AG10803 (cell line): ENCODE results near the gene GABRG3.

Source experiments
- DNase-seq: peaks from one replicate; pipeline ENCODE4 v3.0.0; 2010; ENCODE audit warnings: low read depth
- H3K4me3 ChIP-seq: 2 replicates; pipeline ENCODE4 v1.5.1; 2011; ENCODE audit warnings: mild to moderate bottlenecking, low read length, control low read depth
- TF ChIP-seq, protein P1 (sequence below): conservative IDR thresholded peaks from 2 replicates; pipeline ENCODE4 v1.5.1; 2011; ENCODE audit warnings: mild to moderate bottlenecking, low read length, control low read depth, inconsistent platforms

The GABRG3 gene

DNA sequence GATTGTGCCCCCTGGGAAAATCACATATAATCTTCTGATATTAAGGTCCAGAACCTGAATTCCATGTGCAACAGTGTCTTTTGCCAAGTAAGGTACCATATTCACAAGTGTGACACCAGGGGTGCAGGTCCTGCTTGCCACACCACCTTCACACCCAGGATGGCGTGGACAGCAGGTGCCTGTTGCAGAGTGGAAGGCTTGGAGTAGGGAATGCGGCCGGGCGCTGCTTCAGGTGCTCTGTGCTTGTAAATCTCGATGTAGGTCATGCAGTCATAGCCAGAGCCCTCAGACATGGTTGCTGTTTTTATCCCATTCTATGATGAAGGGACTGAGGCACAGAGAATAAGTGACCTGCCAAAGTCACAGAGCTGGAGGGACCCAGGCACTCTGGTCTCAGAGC lies 34.5 kb upstream of the GABRG3 start:
- TF ChIP-seq, protein P1, sequence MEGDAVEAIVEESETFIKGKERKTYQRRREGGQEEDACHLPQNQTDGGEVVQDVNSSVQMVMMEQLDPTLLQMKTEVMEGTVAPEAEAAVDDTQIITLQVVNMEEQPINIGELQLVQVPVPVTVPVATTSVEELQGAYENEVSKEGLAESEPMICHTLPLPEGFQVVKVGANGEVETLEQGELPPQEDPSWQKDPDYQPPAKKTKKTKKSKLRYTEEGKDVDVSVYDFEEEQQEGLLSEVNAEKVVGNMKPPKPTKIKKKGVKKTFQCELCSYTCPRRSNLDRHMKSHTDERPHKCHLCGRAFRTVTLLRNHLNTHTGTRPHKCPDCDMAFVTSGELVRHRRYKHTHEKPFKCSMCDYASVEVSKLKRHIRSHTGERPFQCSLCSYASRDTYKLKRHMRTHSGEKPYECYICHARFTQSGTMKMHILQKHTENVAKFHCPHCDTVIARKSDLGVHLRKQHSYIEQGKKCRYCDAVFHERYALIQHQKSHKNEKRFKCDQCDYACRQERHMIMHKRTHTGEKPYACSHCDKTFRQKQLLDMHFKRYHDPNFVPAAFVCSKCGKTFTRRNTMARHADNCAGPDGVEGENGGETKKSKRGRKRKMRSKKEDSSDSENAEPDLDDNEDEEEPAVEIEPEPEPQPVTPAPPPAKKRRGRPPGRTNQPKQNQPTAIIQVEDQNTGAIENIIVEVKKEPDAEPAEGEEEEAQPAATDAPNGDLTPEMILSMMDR = no peak
- no peak overlapping the region for H3K4me3 ChIP-seq
- DNase-seq = no peak

DNA sequence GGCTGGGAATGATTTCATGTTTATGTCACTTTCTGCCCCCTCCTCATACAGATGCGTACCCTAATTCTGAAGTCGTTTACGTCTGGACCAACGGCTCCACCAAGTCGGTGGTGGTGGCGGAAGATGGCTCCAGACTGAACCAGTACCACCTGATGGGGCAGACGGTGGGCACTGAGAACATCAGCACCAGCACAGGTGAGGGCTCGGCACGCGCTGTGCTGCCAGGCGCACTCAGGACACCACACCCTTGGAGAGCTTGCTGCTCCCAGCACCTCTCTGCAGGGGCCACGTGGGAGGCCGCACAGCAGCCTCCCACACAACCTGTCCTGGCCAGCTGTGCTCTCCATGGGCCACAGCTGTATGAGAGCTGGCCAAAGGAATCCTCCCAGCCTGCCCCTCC lies 33.8 kb upstream of the GABRG3 start:
- DNase-seq = no peak
- TF ChIP-seq, protein P1 = no peak
- H3K4me3 ChIP-seq = no peak overlapping the region

DNA sequence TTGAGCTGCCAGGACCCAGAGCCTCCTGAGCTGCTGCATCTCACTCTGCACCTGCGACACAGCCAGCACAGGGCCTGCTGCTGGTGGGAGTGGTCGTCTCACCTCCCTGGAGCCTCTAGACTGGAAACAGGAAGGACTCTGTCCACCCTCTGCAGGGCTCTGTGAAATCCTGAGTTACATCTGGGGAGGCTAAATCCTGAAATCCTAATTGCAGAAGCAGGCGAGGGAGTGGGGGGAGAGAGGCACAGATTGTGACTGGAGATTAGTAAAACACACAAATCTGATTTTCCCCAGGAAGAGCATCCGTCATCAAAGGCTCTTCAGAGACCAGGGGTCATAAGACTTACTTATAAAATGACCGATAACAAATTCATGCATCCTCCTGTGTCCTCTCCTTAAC lies 31.6 kb upstream of the GABRG3 start:
- no peak overlapping the region for H3K4me3 ChIP-seq
- TF ChIP-seq, protein P1 = no peak
- DNase-seq = no peak

DNA sequence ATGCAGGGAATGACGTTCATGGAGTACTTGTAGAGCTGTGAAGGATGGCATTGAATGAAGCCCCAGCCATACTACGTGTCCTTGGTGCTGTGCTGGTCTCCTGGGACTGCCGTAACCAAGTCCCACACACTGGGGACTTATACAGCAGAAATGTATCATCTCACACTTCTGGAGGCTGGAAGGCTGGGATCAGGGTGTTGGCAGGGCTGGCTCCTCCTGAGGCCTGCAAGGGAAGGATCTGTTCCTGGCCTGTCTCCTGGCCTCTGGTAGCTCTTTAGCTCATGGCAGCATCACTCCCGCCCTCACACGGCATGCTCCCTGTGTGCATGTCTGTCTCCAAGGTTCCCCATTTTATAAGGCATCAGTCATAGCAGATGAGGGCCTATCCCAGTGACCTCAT lies 29.5 kb upstream of the GABRG3 start:
- TF ChIP-seq, protein P1 = no peak
- H3K4me3 ChIP-seq = no peak overlapping the region
- DNase-seq = no peak

DNA sequence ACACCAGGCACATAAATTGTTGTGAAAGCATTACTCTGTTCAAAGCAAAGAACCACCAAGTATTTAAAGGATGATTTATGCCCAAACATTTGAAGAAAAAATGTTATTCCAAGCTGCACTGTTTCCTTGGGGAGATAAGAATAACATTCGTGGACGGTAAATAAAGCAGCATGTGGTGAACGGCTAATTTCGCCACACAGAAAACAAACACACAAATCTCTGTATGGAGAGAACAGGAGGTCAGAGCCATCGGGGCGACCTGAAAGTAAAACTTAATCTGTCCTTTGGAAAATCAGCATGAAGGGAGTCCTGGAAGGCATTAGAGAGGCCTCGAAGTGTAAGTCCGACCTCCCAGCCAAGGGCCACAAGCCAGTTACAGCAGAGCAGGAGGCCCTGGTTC lies 27.1 kb upstream of the GABRG3 start:
- H3K4me3 ChIP-seq = no peak overlapping the region
- TF ChIP-seq, protein P1 = no peak
- DNase-seq = peak; percentile 18

DNA sequence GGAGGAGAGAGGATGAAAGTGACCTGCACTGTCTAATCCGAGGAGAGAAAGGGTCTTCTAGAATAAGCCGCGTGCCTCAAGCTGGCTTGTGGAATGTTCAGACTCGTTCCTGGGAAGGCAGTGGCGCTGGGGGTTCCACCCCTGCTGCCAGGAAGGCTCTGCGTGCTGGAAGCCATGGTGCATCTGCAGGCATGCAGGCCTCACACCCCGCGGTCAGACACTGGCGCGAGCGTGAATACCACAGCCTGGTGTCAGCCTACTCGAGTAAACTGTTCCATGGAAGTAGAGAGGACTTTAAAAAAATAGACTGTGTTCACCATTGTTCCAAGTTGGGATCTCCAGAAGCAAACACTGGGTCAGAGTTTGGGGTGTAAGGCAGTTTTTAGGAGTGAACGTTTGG lies 25.9 kb upstream of the GABRG3 start:
- no peak overlapping the region for H3K4me3 ChIP-seq
- TF ChIP-seq, protein P1 = no peak
- DNase-seq = peak; percentile 9

DNA sequence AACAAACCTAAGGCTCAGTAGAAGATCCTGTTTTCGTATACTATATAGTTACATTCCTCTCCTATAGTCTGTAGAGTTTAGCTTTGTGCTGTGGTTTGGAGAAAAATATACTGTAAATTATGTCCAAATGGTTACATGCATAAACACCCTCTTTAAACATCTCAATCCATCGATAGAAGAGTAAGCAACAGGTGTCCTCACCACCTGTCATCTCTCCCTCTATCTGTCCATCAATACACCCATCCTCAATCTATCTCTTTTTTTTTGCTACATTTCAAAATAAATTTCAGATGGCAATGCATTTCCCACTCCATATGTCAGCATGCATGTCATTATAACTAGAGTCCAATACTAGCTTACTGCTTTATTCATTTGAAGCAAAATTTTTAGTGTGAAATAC lies 21.0 kb upstream of the GABRG3 start:
- H3K4me3 ChIP-seq = no peak overlapping the region
- TF ChIP-seq, protein P1 = no peak
- no peak for DNase-seq
